ENCODE results near the gene DVL2.

Gene DVL2

DNA sequence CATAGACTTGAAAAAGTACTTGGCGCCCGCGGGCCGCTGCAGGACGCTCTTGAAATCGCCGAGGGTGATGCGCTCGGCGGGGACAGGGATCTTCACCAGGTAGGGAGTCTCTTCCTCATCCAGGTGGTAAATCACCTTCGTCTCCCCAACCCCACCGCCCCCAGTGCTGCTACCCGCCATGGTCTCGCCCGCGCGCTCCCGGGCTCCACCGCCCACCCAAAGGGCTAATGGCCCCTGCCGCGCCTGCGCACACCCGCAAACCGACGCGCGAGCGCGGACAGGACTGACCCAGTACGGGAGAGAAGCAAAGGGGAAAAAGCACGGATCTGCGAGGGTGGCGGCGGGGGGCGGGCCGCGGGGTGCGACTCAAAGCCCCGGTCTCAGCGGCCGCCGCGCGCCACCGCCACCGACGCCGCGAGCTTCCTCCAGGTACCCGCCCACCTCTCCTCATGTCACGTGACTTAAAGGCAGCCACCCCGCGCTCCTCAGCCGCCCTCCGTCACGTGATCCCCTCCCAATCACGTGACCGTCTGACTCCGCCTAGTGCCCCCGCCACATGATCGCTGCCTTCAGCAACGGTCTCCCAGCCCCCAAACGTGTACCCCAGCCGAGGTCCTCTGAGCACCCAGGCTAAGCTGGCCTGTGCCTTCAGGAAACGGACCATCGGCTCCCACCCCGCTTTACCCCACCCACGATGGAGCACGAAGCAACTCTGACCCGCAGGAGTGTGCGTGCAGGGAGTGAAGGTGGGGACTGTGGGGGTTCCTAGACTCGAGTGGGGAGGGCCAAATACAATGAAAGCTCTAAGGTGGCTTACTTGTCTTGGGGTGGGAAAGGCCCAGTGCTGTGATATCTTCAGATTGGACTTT is at the start of gene DVL2 (continued):
- no peak for TF ChIP-seq BCL11B (tag by site-specific recombination; IDR thresholded peaks at IDR 0.05; ENCODE audit: low read depth)
- peak; percentile 69 for TF ChIP-seq ZBTB21 (tag by site-specific recombination; IDR thresholded peaks at IDR 0.05)
- no peak for TF ChIP-seq ZNF302 (tag by site-specific recombination; IDR thresholded peaks at IDR 0.05; ENCODE audit: low read depth)
- TF ChIP-seq MYNN (tag by site-specific recombination; IDR thresholded peaks at IDR 0.05; ENCODE audit: borderline replicate concordance) = peak; percentile 68; the same call in 1 of the 2 replicates
- TF ChIP-seq, protein P1, sequence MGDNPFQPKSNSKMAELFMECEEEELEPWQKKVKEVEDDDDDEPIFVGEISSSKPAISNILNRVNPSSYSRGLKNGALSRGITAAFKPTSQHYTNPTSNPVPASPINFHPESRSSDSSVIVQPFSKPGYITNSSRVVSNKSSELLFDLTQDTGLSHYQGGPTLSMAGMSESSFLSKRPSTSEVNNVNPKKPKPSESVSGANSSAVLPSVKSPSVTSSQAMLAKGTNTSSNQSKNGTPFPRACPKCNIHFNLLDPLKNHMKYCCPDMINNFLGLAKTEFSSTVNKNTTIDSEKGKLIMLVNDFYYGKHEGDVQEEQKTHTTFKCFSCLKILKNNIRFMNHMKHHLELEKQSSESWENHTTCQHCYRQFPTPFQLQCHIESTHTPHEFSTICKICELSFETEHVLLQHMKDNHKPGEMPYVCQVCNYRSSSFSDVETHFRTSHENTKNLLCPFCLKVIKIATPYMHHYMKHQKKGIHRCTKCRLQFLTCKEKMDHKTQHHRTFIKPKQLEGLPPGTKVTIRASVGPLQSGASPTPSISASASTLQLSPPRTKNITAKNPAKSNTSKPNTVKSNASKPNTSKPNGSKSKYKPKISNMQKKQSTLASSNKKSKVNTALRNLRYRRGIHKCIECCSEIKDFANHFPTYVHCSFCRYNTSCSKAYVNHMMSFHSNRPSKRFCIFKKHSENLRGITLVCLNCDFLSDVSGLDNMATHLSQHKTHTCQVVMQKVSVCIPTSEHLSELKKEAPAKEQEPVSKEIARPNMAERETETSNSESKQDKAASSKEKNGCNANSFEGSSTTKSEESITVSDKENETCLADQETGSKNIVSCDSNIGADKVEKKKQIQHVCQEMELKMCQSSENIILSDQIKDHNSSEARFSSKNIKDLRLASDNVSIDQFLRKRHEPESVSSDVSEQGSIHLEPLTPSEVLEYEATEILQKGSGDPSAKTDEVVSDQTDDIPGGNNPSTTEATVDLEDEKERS (tag by site-specific recombination; IDR thresholded peaks at IDR 0.05) = no peak
- peak; percentile 44; the same call in 1 of the 2 replicates for TF ChIP-seq ZBTB17 (tag by site-specific recombination; IDR thresholded peaks at IDR 0.05)
- TF ChIP-seq IKZF3 (tag by site-specific recombination; IDR thresholded peaks at IDR 0.05) = no peak; the same call in 1 of the 2 replicates
- TF ChIP-seq ZNF571 (tag by site-specific recombination; IDR thresholded peaks at IDR 0.05) = no peak
- TF ChIP-seq, protein P2, sequence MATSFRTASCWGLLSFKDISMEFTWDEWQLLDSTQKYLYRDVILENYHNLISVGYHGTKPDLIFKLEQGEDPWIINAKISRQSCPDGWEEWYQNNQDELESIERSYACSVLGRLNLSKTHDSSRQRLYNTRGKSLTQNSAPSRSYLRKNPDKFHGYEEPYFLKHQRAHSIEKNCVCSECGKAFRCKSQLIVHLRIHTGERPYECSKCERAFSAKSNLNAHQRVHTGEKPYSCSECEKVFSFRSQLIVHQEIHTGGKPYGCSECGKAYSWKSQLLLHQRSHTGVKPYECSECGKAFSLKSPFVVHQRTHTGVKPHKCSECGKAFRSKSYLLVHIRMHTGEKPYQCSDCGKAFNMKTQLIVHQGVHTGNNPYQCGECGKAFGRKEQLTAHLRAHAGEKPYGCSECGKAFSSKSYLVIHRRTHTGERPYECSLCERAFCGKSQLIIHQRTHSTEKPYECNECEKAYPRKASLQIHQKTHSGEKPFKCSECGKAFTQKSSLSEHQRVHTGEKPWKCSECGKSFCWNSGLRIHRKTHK (tag by site-specific recombination; IDR thresholded peaks at IDR 0.05) = no peak
- 0 out of 2 replicates have a peak, but pooled peaks have one; percentile 62 for TF ChIP-seq ZNF223 (tag by site-specific recombination; IDR thresholded peaks at IDR 0.05)
- peak; percentile 92 for TF ChIP-seq ZNF610 (tag by site-specific recombination; IDR thresholded peaks at IDR 0.05; ENCODE audit: borderline replicate concordance)
- TF ChIP-seq ZNF211 (tag by site-specific recombination; IDR thresholded peaks at IDR 0.05; ENCODE audit: low read depth) = no peak
- no peak; the same call in none of the 2 replicates for TF ChIP-seq ZNF140 (tag by site-specific recombination; IDR thresholded peaks at IDR 0.05)
- peak; percentile 81; the same call in 1 of the 2 replicates for TF ChIP-seq ZNF202 (tag by site-specific recombination; IDR thresholded peaks at IDR 0.05; ENCODE audit: borderline replicate concordance)
- no peak for TF ChIP-seq ZNF776 (tag by site-specific recombination; IDR thresholded peaks at IDR 0.05; ENCODE audit: borderline replicate concordance)
- TF ChIP-seq, protein P3, sequence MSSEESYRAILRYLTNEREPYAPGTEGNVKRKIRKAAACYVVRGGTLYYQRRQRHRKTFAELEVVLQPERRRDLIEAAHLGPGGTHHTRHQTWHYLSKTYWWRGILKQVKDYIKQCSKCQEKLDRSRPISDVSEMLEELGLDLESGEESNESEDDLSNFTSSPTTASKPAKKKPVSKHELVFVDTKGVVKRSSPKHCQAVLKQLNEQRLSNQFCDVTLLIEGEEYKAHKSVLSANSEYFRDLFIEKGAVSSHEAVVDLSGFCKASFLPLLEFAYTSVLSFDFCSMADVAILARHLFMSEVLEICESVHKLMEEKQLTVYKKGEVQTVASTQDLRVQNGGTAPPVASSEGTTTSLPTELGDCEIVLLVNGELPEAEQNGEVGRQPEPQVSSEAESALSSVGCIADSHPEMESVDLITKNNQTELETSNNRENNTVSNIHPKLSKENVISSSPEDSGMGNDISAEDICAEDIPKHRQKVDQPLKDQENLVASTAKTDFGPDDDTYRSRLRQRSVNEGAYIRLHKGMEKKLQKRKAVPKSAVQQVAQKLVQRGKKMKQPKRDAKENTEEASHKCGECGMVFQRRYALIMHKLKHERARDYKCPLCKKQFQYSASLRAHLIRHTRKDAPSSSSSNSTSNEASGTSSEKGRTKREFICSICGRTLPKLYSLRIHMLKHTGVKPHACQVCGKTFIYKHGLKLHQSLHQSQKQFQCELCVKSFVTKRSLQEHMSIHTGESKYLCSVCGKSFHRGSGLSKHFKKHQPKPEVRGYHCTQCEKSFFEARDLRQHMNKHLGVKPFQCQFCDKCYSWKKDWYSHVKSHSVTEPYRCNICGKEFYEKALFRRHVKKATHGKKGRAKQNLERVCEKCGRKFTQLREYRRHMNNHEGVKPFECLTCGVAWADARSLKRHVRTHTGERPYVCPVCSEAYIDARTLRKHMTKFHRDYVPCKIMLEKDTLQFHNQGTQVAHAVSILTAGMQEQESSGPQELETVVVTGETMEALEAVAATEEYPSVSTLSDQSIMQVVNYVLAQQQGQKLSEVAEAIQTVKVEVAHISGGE (tag by site-specific recombination; conservative IDR thresholded peaks at IDR 0.05; ENCODE audit: low read depth) = peak; percentile 21
- TF ChIP-seq ZNF174 (tag by site-specific recombination; IDR thresholded peaks at IDR 0.05) = no peak
- peak; percentile 89 for TF ChIP-seq ZNF791 (tag by site-specific recombination; IDR thresholded peaks at IDR 0.05)
- TF ChIP-seq, protein P4, sequence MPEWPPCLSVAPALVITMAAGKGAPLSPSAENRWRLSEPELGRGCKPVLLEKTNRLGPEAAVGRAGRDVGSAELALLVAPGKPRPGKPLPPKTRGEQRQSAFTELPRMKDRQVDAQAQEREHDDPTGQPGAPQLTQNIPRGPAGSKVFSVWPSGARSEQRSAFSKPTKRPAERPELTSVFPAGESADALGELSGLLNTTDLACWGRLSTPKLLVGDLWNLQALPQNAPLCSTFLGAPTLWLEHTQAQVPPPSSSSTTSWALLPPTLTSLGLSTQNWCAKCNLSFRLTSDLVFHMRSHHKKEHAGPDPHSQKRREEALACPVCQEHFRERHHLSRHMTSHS (tag by site-specific recombination; IDR thresholded peaks at IDR 0.05) = peak; percentile 80; the same call in 1 of the 2 replicates
- TF ChIP-seq GFI1B (tag by site-specific recombination; IDR thresholded peaks at IDR 0.05) = peak; percentile 42; the same call in 1 of the 2 replicates
- TF ChIP-seq, protein P5, sequence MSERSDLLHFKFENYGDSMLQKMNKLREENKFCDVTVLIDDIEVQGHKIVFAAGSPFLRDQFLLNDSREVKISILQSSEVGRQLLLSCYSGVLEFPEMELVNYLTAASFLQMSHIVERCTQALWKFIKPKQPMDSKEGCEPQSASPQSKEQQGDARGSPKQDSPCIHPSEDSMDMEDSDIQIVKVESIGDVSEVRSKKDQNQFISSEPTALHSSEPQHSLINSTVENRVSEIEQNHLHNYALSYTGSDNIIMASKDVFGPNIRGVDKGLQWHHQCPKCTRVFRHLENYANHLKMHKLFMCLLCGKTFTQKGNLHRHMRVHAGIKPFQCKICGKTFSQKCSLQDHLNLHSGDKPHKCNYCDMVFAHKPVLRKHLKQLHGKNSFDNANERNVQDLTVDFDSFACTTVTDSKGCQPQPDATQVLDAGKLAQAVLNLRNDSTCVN (tag by site-specific recombination; optimal IDR thresholded peaks at IDR 0.05) = peak; percentile 99
- peak; percentile 20; the same call in 1 of the 2 replicates for TF ChIP-seq PRDM1 (tag by site-specific recombination; IDR thresholded peaks at IDR 0.05)
- no peak for TF ChIP-seq ZNF621 (tag by site-specific recombination; IDR thresholded peaks at IDR 0.05)
- TF ChIP-seq, protein P6, sequence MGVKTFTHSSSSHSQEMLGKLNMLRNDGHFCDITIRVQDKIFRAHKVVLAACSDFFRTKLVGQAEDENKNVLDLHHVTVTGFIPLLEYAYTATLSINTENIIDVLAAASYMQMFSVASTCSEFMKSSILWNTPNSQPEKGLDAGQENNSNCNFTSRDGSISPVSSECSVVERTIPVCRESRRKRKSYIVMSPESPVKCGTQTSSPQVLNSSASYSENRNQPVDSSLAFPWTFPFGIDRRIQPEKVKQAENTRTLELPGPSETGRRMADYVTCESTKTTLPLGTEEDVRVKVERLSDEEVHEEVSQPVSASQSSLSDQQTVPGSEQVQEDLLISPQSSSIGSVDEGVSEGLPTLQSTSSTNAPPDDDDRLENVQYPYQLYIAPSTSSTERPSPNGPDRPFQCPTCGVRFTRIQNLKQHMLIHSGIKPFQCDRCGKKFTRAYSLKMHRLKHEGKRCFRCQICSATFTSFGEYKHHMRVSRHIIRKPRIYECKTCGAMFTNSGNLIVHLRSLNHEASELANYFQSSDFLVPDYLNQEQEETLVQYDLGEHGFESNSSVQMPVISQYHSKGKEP (tag by site-specific recombination; IDR thresholded peaks at IDR 0.05) = 0 out of 2 replicates have a peak, but pooled peaks have one; percentile 27
- TF ChIP-seq BCL11A (tag by site-specific recombination; IDR thresholded peaks at IDR 0.05; ENCODE audit: low read depth) = no peak
- TF ChIP-seq ZNF510 (tag by site-specific recombination; IDR thresholded peaks at IDR 0.05; ENCODE audit: insufficient replicate concordance) = no peak

Measured in HEK293 (cell line).